GM21717 (cell line): Measurements from ENCODE around the gene SHC4.

Experiments
- ATAC-seq: cut with Tn5 transposase; IDR thresholded peaks from one replicate; pipeline ENCODE4 v1.9.1; 2021; ENCODE audit warnings: mild to moderate bottlenecking, moderate library complexity; ENCODE audit not compliant: unreplicated experiment

The SHC4 gene

GRCh38 chr15:48888191-48888590 is 75.5 kb downstream of the SHC4 start:
- ATAC-seq: no peak

- no peak for ATAC-seq
Measured at GRCh38 chr15:48887144-48887543, 76.6 kb downstream of the SHC4 start.

GRCh38 chr15:48883699-48884098 is 80.0 kb downstream of the SHC4 start:
- no peak for ATAC-seq

GRCh38 chr15:48880070-48880634 is 83.6 kb downstream of the SHC4 start:
- ATAC-seq: no peak

- ATAC-seq: peak; percentile 94
Measured at GRCh38 chr15:48877630-48878595, 85.8 kb downstream of the SHC4 start, which contains the start of gene EID1. Gene EID1, plus strand, starts transcription at chr15:48878134. Its CDS starts 43 bp downstream, at chr15:48878177.

DNA sequence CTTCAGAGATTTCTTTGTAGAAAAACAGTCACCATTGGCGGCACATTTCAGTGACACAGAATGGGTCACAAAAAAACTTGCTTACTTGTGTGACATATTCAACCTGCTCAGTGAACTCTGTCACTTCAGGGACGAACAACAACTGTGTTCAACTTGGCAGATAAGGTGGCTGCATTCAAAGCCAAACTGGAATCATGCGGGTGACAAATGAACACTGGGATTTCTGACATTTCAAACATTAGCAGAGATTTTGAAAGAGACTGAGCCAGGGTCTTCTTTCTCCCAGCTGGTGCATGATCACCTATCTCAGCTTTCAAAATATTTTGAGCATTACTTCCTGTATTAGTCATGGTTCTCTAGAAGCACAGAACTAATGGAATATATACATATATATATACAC is 87.7 kb downstream of the SHC4 start:
- ATAC-seq: no peak

GRCh38 chr15:48875241-48875960 is 88.3 kb downstream of the SHC4 start:
- ATAC-seq: no peak

DNA sequence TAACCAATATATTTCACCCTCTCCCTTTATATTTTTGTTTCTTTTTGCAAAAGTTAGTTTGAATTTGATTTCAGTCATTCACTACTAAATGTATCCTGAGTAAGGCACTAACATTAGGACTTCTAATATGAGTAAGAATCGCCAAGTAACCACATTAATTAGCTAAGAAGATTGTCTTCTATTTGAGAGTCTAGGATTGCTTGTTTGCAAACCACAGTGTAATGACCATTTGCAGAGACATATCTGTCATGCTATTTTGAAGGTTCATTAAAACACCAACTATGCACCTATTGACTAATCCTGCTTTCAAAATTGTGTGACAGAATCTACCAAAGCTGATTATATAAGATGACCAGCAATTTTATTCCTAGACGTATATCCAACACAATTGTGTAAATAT is 91.1 kb downstream of the SHC4 start:
- no peak for ATAC-seq

DNA sequence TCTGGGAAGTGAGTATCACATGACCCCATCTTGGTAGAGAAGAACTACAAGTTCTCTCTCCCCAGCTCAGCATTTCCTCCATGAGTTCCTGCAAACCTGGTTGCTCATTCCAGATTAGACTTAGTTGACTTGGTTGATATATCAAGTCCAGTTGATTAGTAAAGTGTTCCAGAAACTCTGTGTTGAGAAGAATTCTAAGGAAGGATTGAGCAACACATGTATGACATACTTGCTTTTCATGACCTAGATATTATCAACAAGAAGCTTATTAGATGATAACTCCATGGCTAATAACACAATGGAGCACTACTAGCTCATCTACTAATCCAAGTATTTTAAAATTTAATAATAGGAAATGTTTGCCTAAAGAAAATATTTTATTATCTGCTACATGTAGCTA is 92.2 kb downstream of the SHC4 start:
- no peak for ATAC-seq

GRCh38 chr15:48869966-48870365 is 93.8 kb downstream of the SHC4 start:
- ATAC-seq: no peak

DNA sequence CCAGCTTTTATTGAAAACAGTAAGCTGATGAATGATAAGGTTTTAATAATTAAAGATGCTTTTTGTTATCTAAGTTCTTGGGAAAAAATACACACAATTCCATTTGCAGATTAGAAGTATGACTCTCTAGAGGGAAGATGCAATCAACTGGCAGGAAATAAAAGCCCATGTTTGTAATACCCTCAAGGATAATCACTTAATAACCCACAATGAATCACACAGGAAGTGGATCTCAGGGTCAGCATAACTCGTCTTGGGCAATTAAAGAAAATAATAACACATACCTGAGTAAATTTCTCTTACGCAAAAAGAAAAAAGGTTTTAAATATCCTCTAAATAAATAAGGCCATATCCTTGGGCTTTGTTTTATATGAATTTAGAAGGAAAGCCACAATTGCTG is 95.2 kb downstream of the SHC4 start:
- ATAC-seq: no peak

- ATAC-seq: no peak
Measured at GRCh38 chr15:48868023-48868422, 95.7 kb downstream of the SHC4 start.

GRCh38 chr15:48866141-48866563 is 97.6 kb downstream of the SHC4 start:
- ATAC-seq: no peak

- ATAC-seq: no peak
Measured at GRCh38 chr15:48865370-48866079, 98.2 kb downstream of the SHC4 start.

GRCh38 chr15:48862705-48863104 is 101.0 kb downstream of the SHC4 start:
- ATAC-seq: no peak

GRCh38 chr15:48861813-48862431 is 101.8 kb downstream of the SHC4 start:
- ATAC-seq: no peak

GRCh38 chr15:48859426-48859825 is 104.3 kb downstream of the SHC4 start:
- no peak for ATAC-seq

- no peak for ATAC-seq
Measured at GRCh38 chr15:48858401-48858800, 105.3 kb downstream of the SHC4 start.

DNA sequence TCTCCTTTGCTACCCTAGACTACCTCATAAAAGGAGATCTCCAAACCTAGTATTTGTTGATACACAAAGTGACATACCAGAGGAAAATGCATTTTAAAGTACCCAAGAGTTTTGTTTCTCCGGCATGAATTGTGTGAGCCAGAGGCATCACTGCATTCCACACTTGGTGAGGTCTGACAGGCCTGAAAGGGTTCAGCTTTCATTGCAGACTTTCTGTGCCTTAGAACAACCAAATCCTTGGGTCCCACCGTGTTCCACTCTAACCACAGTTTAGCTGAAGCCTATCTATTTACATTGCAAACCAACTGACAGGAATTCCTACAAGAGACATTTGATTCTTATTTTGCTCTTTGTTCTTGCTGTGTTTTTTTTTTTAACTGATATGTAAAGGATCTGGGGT is 106.8 kb downstream of the SHC4 start:
- ATAC-seq: no peak
